Astrocyte (in vitro differentiated cells and primary cell): ENCODE results near the gene RPS23.

Source experiments
- EZH2 ChIP-seq: IDR thresholded peaks from 2 replicates; pipeline ENCODE4 v1.6.1; 2012; ENCODE audit warnings: mild to moderate bottlenecking, low read length, inconsistent platforms; ENCODE audit not compliant: insufficient read depth
- TF ChIP-seq, protein P1 (sequence below): IDR thresholded peaks from 2 replicates; pipeline ENCODE4 v1.5.1; 2011; ENCODE audit warnings: low read depth, mild to moderate bottlenecking, inconsistent platforms, low read length, moderate library complexity; ENCODE audit not compliant: insufficient read depth

DNA sequence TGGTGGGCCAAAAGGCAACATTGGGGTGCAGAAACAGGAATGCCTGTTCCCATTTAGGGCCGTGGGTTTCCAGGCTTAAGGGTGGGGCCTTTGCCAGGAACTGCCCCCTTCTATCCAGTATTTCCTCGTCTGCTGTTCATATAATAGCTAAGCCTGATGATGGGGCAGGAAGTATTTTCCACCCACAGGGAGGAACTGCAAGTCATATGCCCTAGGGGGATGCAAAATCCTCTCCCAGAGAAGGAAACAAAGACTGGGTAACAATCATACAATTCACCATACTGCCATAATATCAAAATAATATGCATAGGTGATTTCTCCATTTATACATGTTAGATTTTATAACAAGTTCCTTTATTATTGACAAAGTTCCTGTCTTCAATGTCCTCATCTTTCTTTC, 20.5 kb upstream of the RPS23 start:
- TF ChIP-seq, protein P1, sequence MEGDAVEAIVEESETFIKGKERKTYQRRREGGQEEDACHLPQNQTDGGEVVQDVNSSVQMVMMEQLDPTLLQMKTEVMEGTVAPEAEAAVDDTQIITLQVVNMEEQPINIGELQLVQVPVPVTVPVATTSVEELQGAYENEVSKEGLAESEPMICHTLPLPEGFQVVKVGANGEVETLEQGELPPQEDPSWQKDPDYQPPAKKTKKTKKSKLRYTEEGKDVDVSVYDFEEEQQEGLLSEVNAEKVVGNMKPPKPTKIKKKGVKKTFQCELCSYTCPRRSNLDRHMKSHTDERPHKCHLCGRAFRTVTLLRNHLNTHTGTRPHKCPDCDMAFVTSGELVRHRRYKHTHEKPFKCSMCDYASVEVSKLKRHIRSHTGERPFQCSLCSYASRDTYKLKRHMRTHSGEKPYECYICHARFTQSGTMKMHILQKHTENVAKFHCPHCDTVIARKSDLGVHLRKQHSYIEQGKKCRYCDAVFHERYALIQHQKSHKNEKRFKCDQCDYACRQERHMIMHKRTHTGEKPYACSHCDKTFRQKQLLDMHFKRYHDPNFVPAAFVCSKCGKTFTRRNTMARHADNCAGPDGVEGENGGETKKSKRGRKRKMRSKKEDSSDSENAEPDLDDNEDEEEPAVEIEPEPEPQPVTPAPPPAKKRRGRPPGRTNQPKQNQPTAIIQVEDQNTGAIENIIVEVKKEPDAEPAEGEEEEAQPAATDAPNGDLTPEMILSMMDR = no peak
- no peak for TF ChIP-seq EZH2
